ENCODE measurements around the gene PRLR.

DNA sequence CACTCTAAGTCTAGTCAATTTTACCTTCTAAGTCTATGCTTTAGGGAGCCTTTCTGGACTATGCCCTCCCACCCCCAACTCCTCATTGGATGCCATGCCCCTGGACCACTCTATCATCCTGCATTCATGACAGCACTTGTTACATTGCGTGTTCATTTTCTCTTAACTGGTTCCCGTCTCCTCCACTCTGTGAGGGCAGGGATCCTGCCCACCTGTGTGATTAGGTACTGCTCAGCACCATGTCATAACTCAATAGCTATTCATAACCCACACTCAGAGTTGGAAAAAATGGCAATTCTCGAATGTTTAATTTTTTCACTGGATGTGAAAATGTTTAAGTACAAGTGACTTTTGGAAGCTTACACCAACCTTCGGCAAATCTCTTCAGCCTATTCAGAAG is 88.5 kb downstream of the PRLR start:
- TF ChIP-seq GATA2 (IDR thresholded peaks at IDR 0.05; ENCODE audit: low read depth, low read length): no peak
- TF ChIP-seq GATA3 (IDR thresholded peaks at IDR 0.05; ENCODE audit: low read depth, low read length): no peak
